ENCODE data around the gene SLC6A17.

The SLC6A17 gene

DNA sequence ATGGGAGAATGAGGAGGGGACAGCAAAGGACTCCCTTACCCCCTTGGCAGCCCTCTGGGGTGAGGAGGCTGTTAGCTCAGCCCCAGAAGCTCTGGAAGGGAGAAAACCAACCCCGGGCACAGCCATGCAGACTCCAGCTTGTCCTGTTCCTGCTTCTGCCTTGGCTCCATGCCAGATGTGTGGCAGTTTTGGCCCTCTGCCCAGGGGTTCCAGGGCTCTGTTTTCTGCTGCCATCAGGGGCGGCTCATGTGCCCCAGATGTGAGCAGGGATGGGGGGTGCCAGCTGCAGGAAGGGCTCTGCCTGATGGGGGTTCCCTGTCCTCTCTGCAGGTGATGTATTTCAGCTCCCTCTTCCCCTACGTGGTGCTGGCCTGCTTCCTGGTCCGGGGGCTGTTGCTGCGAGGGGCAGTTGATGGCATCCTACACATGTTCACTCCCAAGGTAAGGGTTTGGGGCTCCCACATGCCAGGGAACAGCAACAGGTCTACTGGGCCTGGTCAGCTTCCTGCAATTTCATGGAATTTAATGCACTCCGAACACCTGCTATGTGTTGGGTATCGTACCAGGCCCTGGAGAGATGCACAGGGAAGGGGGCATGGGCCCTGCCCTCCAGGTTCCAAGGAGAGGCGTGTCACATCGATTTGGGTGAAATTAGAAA lies 26.1 kb downstream of the SLC6A17 start:
- no peak for DNase-seq

DNA sequence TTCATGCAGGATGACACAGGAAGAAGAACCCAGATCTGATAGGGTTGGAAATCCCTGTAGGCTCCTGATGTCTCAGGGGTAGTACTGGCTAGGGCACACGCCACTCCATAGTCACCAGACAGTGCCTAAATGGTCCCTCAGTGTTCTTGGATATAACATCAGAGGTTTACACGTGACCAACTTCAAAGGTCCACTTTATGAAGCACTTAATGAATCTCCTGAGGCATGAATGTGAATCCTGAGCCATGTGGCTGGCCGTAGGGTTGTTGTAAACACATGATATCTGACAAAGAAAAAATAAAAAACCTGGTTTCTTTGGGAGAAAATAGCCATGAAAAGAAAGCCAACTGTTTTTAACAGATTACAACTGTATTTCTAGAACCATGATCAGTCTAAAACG lies 27.5 kb downstream of the SLC6A17 start:
- DNase-seq, result no peak

DNA sequence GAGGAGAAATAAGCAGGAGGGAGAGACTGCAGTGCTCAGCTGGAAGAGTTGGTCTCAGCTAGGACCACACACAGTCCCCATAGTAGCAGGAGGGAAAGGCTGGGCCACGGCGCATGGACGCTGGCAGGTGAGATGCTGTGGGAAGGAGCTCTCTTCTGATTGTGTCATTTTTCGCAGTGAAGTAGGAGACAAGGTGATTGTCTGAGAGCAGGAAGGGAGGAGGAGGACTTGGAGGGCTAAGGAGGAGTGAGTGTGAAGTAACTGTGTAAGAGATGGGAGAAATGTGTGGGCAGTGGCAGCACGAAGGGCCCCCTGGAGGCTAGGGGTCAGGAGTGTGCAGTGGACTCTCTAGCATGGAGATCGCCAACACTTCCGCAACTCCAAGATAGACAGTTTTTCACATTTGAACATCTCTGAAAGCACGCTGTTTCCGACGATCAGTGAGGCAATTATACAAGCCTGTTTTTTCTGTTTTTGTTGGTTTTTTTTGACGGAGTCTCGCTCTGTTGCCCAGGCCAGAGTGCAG lies 33.4 kb downstream of the SLC6A17 start:
- no peak for DNase-seq

DNA sequence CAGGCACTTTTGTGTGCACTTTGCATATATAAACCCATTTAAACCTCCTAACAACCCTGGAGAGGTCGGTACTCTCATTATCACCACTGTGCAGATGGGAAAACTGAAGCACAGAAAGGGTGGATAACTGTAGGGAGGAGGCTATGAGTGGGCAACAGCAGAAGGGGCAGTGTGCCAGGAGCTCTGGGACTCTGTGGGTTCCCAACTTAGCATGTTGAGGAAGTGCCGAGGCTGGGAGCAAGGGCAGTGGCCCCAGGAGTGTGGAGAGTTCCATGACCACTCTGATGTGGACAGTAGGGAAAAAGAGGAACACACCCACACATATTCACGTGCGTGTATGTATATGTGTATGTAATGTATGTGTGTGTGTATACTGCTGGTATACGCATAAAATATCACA lies 34.2 kb downstream of the SLC6A17 start:
- DNase-seq, result no peak

DNA sequence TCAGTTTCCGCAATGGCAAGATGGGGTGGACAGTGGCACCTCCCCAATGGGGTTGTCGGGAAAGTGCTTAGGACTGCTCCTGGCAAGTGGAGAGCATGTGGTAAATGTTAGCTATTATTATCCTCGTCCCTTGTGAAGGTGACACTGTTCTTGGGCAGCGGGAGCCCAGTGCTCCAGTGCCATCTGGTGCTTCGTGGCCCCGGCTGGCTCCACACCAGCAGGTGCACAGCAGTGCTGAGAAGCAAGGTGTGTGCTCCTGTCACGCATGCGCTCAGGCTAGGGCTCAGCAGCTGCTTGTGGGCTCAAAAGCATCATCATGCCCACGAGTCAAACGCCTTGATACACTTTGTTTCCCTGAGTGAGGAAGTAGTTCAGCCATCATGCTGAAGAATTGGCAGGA lies 34.9 kb downstream of the SLC6A17 start:
- DNase-seq, result no peak

DNA sequence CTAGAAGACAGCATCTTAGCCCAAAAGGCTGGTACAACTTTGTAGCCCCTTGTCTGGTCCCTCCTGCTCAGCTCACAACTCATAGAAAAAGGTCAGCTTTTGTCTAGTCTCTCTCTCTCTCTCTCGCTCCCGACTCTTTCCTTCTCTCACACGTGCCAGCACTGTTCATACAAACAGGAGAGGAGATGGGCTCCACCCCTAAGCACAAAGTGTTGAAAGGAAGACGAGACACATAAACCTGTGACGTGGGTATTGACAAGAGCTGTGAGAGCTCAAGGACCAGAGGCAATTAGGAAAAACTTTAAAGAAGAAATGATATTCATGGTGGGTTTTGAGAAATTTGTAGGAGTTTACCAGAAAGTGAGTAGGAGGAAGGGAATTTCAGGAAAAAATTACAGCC lies 36.3 kb downstream of the SLC6A17 start:
- no peak for DNase-seq

DNA sequence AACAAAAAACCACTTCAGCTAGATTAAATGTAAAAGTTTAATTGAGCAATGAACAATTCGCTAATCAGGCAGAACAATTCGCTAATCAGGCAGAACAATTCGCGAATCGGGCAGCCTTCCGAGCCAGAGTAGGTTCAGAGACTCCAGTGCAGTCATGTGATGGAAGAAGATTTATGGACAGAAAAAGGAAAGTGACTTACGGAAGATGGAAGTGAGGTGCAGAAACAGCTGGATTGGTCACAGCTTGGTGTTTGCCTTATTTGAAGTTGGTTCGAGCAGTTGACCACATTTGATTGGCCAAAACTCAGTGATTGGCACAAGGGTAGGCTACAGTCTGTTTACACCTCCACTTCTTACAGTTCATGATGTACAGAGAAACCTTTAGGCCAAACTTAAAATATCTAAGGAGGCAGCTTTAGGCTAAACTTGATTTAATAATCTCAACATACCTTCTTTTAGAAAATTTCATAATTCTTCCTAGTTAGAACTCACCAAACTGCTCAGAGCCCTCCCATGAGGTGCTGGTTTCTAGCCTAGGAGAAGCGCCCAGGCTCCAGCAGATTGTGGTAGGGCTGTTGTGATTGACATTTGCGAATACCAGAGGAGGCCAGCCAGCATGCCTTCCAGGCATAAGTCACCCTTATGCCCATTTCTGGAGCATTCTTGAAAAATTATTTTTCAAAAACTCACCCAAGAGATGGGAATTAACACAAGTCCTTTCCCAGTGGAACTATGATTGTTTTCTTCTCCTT lies 37.0 kb downstream of the SLC6A17 start:
- DNase-seq, result peak; percentile 43

DNA sequence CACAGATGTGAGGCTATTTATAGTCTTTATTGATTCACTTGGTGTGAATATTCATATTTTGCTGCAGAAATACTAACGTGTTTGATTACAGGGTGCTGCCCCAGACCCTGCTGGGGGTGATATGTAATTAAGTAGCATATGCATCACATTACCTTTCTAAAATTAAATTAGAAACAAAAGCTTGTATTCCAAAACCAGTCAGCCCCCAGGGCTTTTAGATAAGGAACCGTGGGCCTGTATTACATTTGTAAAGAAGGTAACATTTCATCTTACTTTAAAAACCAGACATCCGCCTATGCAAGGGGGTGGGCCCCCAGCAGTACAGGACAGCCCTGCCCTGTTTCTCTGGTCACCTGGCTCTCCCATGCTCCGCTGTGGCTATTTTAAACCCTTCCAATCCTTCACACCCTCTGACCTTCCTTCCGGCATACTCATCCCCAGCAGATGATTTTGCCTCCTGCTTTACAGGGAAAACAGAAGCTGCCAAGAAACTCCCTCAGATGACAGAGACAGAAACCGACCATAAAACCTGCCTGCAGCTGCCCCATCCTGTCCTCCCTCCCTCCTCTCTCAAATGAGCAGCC lies 37.8 kb downstream of the SLC6A17 start:
- peak; percentile 37 for DNase-seq

DNA sequence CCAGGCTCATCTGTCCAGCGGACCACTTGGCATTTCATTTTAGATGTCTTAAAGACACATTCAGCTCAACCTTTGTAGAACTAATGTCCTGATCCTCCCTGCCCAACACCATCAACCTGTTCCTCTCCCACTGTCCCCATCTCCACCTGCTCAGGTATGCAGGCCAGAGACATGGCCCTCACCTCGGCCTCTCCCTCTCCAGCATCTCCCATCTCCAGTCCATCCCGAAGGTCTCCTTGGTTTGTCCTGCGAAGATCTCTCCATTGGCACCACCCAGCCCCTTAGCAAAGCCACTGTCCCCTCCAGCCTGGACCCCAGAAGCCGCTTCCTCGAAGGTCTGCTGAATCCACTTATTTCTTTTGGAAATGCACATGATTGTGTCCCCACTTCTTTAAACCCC lies 38.9 kb downstream of the SLC6A17 start:
- no peak for DNase-seq

DNA sequence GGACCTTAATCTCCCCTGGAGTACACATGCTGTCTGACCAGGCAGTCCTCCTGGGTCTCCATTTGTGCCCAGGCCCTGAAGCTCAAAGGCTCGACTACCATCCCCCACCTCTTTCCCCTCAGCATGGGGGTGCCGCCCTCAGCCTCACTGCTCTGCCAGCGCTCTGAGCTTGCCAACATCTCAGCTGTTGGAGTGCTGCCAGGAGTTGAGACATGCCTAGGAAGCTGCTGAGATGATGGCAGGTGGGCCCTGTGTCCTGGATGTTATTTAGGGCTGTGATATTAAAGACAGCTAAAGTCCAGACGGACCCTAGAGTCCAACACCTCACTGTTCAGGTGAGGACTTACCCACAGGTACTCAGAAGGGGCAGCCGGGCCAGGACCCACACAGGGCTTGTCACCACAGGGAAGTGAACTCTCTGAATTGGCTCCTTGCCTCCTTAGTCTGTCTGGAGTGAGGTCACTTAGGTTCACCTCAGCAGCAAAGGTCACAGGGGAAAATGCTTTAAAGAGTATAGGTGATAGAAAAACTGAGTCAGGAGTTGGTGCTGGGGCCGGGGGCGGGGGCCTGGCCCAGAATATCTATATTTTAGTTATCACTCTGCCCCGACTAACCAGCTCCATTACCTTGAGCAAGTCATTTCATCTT lies 40.1 kb downstream of the SLC6A17 start:
- no peak for DNase-seq

DNA sequence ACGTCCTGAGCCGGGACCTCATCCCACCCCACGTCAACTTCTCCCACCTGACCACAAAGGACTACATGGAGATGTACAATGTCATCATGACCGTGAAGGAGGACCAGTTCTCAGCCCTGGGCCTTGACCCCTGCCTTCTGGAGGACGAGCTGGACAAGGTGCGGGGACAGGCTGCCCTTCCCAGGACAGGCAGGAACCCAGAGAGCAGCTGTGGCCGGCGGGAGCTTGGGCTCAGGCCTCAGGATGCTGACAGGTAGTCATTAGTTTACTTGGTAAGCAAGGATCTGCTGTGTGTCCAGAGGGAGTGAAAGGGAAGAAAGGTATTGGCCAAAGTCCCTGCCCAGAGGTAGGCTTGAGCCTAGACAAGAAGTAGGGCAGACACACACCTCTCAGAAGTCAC lies 42.2 kb downstream of the SLC6A17 start:
- DNase-seq, result no peak

DNA sequence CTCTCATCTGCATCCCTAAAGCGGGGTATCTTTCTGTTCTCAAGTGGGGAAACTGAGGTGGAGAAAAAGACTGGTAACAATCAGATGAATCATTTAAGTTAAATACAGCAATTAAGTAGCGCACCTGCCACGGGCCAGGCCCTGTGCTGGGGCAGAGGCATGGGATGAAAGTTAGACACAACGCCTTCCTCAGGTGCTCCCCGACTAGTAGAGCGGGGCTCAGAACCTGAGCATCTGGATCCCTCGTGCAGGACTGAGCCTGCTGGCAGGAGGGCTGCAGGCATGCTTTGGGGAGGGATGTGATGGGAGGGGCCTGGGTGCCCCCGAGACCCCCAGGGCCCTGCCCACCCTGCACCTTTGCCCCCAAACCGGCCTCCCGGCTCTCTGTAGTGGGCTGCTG lies 44.9 kb downstream of the SLC6A17 start:
- DNase-seq, result no peak

DNA sequence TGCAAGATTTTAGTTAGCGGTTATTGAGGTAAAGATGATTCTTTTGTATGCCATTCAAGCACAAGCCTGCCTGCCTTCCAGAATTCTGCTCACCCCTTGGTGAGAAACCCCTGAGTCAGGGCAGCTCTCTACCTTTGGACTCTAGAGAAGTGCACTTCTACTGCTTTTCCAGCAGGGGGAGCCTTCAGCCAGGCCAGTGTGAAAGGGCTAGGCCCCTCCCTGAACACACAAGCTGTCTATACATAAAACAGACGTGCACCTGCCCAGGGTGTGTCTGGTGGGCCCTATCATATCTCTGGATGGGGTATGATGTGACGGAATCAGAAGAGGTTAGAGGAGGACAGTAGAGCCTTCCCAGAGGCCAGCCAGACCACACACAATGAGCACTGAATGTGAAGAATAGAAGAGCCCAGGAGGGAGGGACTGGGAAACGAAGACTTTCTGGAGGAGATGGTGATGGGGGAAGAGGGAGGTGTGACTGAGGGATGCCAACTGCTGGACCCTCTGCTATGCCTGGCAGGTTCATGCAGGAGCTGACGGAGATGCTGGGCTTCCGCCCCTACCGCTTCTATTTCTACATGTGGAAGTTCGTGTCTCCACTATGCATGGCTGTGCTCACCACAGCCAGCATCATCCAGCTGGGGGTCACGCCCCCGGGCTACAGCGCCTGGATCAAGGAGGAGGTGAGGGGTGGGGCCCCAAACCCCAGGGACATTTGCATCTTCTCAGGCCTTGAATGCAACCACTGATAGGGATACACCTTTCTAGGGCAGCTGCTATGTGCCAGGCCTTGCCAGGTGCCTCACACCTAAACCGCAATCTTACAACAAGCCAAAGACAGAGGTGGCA lies 46.8 kb downstream of the SLC6A17 start:
- DNase-seq, result peak; percentile 29

DNA sequence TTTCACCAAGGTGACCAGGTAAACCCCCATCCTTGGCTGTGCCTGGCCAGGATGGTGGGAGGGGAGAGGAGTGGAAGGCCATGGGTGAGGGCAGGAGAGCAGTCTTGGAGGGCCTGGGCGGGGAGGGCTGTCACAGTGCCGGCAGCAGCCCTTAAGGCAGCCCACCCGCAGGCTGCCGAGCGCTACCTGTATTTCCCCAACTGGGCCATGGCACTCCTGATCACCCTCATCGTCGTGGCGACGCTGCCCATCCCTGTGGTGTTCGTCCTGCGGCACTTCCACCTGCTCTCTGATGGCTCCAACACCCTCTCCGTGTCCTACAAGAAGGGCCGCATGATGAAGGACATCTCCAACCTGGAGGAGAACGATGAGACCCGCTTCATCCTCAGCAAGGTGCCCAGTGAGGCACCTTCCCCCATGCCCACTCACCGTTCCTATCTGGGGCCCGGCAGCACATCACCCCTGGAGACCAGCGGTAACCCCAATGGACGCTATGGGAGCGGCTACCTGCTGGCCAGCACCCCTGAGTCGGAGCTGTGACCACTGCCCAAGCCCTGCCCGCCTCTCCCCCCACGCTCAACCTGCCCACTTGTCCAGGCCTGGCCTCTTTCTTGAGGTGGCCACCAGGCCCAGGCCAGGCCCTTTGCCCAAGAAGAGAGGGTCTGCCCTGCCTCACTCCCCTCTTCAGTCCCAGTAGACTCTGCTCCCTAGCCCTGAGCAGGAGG lies 47.8 kb downstream of the SLC6A17 start:
- no peak for DNase-seq

DNA sequence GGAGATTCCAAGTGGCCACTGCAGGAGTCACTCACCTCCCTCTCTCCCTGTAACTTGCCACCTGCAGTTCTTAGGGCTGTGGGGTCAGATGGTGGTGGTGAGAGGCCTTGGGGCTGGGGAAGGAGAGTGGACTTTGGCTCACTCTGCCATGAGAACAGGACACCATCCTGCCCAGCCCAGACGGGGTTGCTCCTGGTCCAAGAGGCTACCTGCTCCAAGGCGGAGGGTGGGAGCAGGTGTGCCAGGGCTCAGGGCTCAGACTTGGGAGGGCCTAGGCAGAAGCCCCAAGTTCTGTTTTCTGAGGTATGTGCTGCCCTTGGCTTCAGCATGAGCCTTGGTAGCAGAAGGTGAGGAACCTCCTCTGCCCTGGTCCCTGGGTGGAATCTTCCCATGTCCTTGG lies 48.5 kb downstream of the SLC6A17 start:
- DNase-seq, result no peak

DNA sequence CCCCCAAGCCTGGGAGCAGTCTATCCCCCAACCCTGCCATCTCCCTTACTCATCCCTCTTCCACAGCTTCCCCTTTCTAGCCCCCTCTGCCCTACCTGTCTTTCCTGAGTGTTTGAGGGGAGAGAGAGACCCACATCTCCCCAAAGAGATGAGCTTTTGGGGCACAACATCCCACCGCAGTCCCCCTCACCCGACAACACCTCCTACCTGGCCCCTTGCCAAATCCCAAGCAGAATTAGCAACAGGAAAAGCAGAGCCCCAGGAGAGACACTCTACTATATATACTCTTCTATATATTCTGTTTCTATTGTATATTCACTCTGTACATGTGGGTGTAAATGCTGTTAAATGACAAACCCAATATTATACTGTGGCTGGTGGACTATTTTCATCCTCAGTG lies 49.9 kb downstream of the SLC6A17 start:
- DNase-seq, result no peak

DNA sequence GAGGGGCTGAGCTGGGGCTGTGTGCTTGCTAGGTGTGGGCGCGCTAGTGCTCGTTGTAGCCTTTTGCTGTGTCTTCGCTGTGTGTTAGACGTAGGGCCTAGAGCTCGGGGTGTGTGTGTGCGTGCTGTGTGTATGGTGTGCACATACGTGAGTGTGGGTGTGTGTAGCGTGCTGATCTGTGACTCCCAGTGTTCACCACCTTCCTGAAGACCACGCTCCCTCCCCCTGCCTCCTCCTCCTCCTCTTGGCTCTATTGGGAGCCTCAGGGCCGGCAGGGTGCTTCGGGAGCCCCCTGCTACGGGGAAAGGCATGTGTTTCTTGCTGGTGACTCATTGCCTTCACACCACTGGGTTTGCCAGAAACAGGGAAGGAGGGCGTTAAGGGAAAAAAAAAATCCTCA lies 50.4 kb downstream of the SLC6A17 start:
- DNase-seq, result peak; percentile 53

DNA sequence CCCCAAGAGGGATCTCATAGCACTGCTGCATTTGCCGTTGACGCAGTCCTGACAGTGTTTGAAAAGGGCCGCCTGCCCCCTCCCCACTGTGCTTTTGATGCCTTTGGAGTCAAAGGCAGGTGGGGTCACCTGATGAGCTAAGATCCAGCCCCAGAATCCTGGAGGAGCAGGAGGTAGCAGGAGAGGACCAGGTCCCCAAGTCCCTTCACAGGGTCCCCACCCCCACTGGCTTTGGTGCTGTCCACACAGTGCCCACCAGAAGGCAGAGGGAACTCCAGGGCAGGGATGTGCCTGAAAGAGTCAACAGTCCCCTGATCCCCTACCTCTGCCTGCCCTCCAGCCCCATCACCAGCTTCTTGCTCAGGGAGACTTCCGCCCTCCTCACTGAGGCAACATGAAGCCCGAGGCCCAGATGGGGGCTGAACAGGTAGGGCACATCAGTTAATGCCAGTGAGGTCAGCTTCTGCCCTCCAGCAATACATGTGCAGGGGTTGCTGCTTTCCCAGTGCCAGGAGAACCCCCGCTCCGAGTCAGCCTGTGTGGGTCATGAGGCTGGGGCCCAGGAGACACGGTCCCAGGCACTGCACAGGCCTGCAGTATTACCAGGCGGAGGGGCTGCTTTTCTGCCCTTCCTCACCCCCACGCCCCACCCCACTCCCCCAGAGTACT lies 51.0 kb downstream of the SLC6A17 start:
- no peak for DNase-seq

DNA sequence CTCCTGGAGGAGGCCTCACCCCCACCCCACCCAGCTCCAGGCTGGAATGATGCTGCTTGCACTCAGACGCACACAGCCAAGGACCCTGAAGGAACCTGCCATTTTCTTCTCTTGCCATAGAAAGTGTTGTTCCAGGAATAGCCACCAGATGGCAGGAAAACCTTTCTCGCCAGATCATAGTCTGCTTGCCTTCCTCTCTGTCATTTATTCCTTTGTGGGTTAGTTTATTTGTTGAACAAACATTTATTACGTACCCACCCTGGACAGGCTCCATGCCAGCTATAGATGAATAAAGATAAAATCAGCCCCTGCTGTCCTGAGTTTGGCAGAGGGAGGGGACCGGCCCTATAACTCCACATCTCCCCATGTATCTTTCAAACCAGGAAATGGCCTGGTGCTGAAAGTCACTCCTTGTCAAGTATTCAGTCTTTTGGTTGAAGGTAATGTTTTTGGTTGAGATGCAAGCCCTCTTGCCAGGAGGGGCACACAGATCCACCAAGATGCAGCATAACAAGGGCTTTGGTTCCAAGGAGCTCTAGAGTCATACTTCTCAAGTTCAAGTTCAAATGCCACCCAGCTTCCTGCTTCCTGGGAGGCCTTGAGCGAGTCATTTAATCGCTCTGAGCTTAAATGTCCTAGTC lies 52.8 kb downstream of the SLC6A17 start:
- DNase-seq, result peak; percentile 60

DNA sequence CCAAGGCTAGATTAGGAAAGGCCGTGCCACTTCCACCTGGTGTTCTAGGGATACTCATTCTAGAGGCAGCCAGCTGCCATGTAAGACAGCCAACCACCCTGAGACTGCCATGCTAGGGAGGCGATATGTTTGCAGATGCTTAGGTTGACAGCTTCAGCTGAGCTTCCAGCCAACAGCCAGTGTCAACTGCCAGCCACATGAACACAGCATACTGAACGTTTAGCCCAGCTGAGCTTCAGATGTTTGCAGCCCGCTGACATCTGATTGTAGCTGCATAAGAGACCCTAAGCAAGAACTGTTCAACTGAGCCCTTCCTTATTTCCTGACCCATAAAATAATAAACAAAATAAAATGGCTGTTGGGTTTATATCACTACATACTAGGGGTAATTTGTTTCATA lies 54.9 kb downstream of the SLC6A17 start:
- DNase-seq, result no peak

DNA sequence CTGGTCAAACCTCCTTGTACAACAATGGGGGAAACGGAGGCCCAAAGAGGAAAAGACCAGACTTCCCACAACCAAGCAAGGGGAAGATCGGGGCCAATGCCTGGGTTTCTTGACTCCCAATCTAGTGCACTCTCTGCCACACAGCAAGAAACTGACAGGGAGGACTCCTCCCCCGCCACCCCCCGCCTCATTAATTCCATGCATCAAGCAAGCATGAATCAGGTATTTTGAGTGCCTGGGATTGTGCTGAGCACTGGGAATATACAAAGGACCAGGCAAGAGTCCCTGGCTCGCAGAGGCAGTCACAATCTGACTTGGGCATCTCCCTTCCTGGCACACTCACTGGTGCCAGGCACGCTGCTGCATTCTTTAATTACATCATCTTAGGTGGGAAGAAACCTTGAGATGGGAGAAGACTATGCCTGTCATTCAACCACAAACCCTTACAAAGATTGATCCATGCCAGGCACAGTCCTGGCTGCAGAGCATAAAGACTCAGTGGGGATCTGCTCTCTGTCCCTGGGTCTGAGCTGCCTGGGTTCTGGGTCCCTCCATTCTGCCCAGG lies 55.4 kb downstream of the SLC6A17 start:
- DNase-seq, result no peak

Data from fibroblast of skin of right biceps (primary cell).